ENCODE results near the gene CYP2C9. TPM values are rescaled to one million over a fixed set of nuclear protein-coding genes. Genes with fewer than 3 reads are reported as not detected.

Gene CYP2C9
- total and polyA plus RNA-seq, 2 donors (not counting 1 experiment from before 2014, with no cell fraction given): not detected

DNA sequence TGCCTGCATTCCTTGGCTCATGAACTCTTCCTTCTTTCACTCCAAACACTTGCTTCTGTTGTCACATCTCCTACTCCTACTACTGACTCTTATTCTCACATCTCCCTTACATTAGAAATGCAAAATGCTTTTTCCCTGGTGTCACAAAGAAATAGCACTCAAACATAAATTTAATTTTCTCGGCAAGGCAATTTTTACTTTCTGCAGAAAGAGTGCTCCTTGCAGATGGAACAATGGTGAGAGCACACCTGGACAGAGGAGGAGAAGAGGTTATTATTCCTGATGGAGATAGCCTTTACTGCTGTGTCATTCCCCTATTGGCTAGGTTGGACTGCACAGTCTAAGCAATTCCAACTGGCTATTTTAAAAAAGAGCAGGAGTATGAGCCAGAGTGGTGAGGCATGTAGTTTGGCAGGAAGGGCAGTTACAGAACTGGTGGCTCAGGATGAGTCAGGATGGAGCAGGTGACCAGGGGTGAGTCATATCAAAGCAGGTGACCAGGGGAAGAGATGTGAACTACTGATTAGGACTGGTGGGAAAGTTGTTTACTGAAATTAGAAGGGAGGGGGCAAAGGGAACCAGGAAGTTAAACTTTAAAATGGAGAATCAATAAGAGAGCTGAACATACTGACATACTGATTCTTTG lies 52.9 kb downstream of the CYP2C9 start:
- Histone ChIP-seq H4K20me1 (ENCODE audit: control insufficient read depth, insufficient read depth, low read length, poor library complexity, severe bottlenecking) (no peaks in the 10 kb centered on the region), H3K36me3 (replicated peaks in 1 of 2; ENCODE audit: control extremely low read depth in 1 of 2, control insufficient read depth in 1 of 2, extremely low read depth in 1 of 2, insufficient read depth in 2 of 2, low read length in 1 of 2) (no peaks in the 10 kb centered on the region), H2AFZ (ENCODE audit: insufficient read depth, low read depth, low read length, poor library complexity, severe bottlenecking) (no peak overlapping the region), H3K9ac (ENCODE audit: low read length) (no peak overlapping the region), H3K4me2 (replicated peaks; ENCODE audit: low read depth, low read length, poor library complexity, severe bottlenecking) (no peak overlapping the region), H3K27me3 (replicated peaks in 1 of 4; ENCODE audit: control extremely low read depth in 1 of 4, control insufficient read depth in 3 of 4, insufficient read depth in 4 of 4, low read length in 3 of 4) (no peaks in the 10 kb centered on the region), H3K27ac (ENCODE audit: low read length in 2 of 2) (no peak overlapping the region), H3K4me1 (ENCODE audit: control insufficient read depth in 2 of 2, insufficient read depth in 2 of 2, low read length in 2 of 2) (no peaks in the 10 kb centered on the region), H3K79me2 (ENCODE audit: control insufficient read depth, insufficient read depth, low read length) (no peaks in the 10 kb centered on the region), H3K9me3 (ENCODE audit: control extremely low read depth in 1 of 3, control insufficient read depth in 2 of 3, insufficient read depth in 1 of 3, low read length in 2 of 3) (peaks cover 0 to 8% (median 7%) of the 10 kb centered on the region in 3 donors), H3K4me3 (ENCODE audit: control extremely low read depth in 1 of 5, extremely low read depth in 1 of 5, insufficient read depth in 1 of 5, low read depth in 2 of 5, low read length in 4 of 5) (no peak overlapping the region)
- no peak for DNase-seq
- Mint-ChIP-seq H3K27ac (no peak overlapping the region), H3K4me1 (no peaks in the 10 kb centered on the region), H3K27me3 (no peaks in the 10 kb centered on the region), H3K9me3 (ENCODE audit: insufficient read depth) (peaks cover 18% of the 10 kb centered on the region), H3K4me3 (no peak overlapping the region)
- ChIA-PET CTCF (no interaction called here), POLR2A (no interaction called here)
- no CpG with 5 or more reads among the region's 1 CpG for WGBS (ENCODE audit: insufficient coverage)
- intact Hi-C loops (cut with micrococcal nuclease): no loop called here
- no peak for TF ChIP-seq EZH2 (IDR thresholded peaks at IDR 0.05; ENCODE audit: borderline replicate concordance, insufficient read depth, low read depth, low read length, poor library complexity, severe bottlenecking)
- TF ChIP-seq, protein P1, sequence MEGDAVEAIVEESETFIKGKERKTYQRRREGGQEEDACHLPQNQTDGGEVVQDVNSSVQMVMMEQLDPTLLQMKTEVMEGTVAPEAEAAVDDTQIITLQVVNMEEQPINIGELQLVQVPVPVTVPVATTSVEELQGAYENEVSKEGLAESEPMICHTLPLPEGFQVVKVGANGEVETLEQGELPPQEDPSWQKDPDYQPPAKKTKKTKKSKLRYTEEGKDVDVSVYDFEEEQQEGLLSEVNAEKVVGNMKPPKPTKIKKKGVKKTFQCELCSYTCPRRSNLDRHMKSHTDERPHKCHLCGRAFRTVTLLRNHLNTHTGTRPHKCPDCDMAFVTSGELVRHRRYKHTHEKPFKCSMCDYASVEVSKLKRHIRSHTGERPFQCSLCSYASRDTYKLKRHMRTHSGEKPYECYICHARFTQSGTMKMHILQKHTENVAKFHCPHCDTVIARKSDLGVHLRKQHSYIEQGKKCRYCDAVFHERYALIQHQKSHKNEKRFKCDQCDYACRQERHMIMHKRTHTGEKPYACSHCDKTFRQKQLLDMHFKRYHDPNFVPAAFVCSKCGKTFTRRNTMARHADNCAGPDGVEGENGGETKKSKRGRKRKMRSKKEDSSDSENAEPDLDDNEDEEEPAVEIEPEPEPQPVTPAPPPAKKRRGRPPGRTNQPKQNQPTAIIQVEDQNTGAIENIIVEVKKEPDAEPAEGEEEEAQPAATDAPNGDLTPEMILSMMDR (IDR thresholded peaks at IDR 0.05): no peak
- ATAC-seq (ENCODE audit: low read depth): no peak

DNA sequence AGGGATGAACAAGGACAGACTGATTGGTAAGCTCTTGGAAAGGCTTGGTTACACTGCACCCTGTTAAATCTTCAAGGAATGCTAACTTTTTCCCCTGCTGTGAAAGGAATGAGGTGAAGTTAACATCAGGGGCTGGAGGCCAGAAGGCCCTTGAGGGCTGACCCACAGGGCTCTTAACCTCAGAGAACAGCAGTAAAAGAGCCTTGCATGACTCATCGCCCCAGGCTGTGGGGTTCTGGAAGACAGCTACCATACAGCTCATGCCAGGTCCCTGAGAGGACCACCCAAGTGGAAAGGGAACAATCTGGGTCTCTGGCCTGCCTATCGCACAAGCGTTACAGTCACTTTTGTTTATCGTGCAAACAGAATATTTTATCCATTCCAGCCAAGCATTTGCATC lies 54.4 kb downstream of the CYP2C9 start:
- no peaks in the 10 kb centered on the region for H3K79me2 ChIP-seq (ENCODE audit: control insufficient read depth, insufficient read depth, low read length)
- H3K4me3 ChIP-seq (ENCODE audit: control extremely low read depth in 1 of 5, extremely low read depth in 1 of 5, insufficient read depth in 1 of 5, low read depth in 2 of 5, low read length in 4 of 5): no peak overlapping the region
- DNase-seq (no peak), ATAC-seq (ENCODE audit: low read depth) (no peak)
- H3K27ac ChIP-seq (ENCODE audit: low read length in 2 of 2): no peak overlapping the region
- TF ChIP-seq, protein P1 (IDR thresholded peaks at IDR 0.05): no peak
- TF ChIP-seq EZH2 (IDR thresholded peaks at IDR 0.05; ENCODE audit: borderline replicate concordance, insufficient read depth, low read depth, low read length, poor library complexity, severe bottlenecking): no peak
- H3K4me2 ChIP-seq (replicated peaks; ENCODE audit: low read depth, low read length, poor library complexity, severe bottlenecking): no peak overlapping the region
- H2AFZ ChIP-seq (ENCODE audit: insufficient read depth, low read depth, low read length, poor library complexity, severe bottlenecking): no peak overlapping the region
- intact Hi-C loops (cut with micrococcal nuclease): no loop called here
- no peaks in the 10 kb centered on the region for H3K4me1 ChIP-seq (ENCODE audit: control insufficient read depth in 2 of 2, insufficient read depth in 2 of 2, low read length in 2 of 2)
- no peak overlapping the region for H3K27ac Mint-ChIP-seq
- H3K9me3 ChIP-seq (ENCODE audit: control extremely low read depth in 1 of 3, control insufficient read depth in 2 of 3, insufficient read depth in 1 of 3, low read length in 2 of 3): peaks cover 0 to 8% (median 7%) of the 10 kb centered on the region in 3 donors
- POLR2A ChIA-PET: no interaction called here
- 78% methylated on average over 1 of the region's 4 CpGs for WGBS (ENCODE audit: insufficient coverage)
- CTCF ChIA-PET: no interaction called here
- no peaks in the 10 kb centered on the region for H3K27me3 Mint-ChIP-seq
- H3K9ac ChIP-seq (ENCODE audit: low read length): no peak overlapping the region
- no peaks in the 10 kb centered on the region for H3K4me1 Mint-ChIP-seq
- no peak overlapping the region for H3K4me3 Mint-ChIP-seq
- no peaks in the 10 kb centered on the region for H4K20me1 ChIP-seq (ENCODE audit: control insufficient read depth, insufficient read depth, low read length, poor library complexity, severe bottlenecking)
- no peaks in the 10 kb centered on the region for H3K27me3 ChIP-seq (replicated peaks in 1 of 4; ENCODE audit: control extremely low read depth in 1 of 4, control insufficient read depth in 3 of 4, insufficient read depth in 4 of 4, low read length in 3 of 4)
- H3K36me3 ChIP-seq (replicated peaks in 1 of 2; ENCODE audit: control extremely low read depth in 1 of 2, control insufficient read depth in 1 of 2, extremely low read depth in 1 of 2, insufficient read depth in 2 of 2, low read length in 1 of 2): no peaks in the 10 kb centered on the region
- H3K9me3 Mint-ChIP-seq (ENCODE audit: insufficient read depth): peaks cover 18% of the 10 kb centered on the region
